T-helper 2 cell (primary cell): ENCODE measurements around the gene HELZ.

Experiments used
- DNase-seq, 5 experiments: peaks; one replicate each; pipeline versions ENCODE4 v3.0.0 to v3.0.0-alpha.2; 2012 to 2022

The HELZ gene

GRCh38 chr17:67021743-67022450 is 223.1 kb downstream of the HELZ start:
- no peak for DNase-seq

- DNase-seq, result no peak
These were observed 223.8 kb downstream of the HELZ start for GRCh38 chr17:67021196-67021595.
